Activated CD8-positive, alpha-beta memory T cell treated with anti-CD3 and anti-CD28 coated beads for 36 hours (primary cell): ENCODE measurements around the gene SMIM22. TPM values are rescaled to one million over a fixed set of nuclear protein-coding genes. Genes with fewer than 3 reads are reported as not detected.

Experiments
- CTCF ChIA-PET: fragments of 350-600 bp; sonication (Branson Sonifier 250); formaldehyde crosslinking; loops from one replicate; lab custom pipeline; 2021; ENCODE audit warnings: antibody characterized with exemption; lab: Charles Lee
- POLR2A ChIA-PET: fragments of 350-600 bp; sonication (Branson Sonifier 250); formaldehyde crosslinking; loops from one replicate; lab custom pipeline; 2021; ENCODE audit warnings: antibody characterized with exemption; lab: Charles Lee
- total RNA-seq, 2 experiments: library from RNA; stranded (reverse); gene quantifications; one replicate each; pipeline ENCODE4 v1.2.3, GENCODE V29; 2021

Gene SMIM22
- total RNA-seq, 2 experiments from 2014 or later: not detected

- ChIA-PET CTCF (no interaction called here), POLR2A (interaction anchor here (0.5 kb wide), 1 partner anchor 71 kb away, joined by 4 read pairs; no protein-coding TSS in a partner anchor)
Measured at GRCh38 chr16:4803401-4803844, 8.3 kb downstream of the SMIM22 start.

DNA sequence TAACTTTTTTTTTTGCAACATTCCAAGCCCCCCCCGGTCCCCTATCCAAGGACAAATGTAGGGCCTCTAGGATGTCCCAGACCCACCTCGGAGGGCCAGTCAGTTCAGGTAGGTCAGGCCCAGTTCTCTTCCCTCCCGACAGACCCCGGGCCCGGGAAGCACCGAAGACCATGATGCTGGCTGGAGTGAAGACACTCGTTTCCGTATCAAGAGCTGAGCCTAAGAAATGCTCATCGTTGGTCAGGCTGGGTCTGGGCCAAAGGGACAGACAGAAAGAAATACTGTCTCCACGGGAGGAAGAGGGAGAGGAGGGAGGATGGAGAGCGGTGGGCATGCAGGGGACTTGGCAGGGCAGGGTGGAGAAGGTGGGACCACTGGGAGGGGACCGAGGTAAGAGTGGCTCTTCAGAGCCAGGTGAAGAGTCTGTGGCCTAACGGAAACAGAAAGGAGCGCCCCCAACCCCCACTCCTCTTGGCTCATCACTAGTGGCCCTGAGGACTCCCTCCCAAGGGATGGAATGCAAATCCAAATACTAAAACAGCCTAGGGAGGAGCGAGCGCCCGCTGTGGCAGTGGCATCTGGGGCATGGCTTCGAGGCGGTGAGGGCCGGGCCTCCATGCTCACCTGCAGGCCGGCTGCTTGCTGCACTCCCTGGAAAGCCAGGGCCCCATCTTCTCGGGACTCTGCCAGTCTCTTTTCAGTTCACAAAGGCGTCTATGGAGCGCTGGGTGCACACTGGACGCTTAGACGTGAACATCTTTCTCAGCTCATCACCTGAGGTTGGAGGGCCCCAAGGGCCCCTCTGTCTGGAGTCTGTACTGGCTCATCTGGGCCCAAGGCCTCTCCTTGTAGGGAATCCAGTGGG, 9.0 kb downstream of the SMIM22 start:
- ChIA-PET CTCF (interaction anchor here (0.5 kb wide), 1 partner anchor 38 kb away, joined by 3 read pairs; no protein-coding TSS in a partner anchor), POLR2A (no interaction called here)

GRCh38 chr16:4805231-4805630, 10.1 kb downstream of the SMIM22 start:
- CTCF ChIA-PET: no interaction called here
- POLR2A ChIA-PET: no interaction called here

GRCh38 chr16:4806280-4806679, 11.1 kb downstream of the SMIM22 start:
- ChIA-PET POLR2A (no interaction called here), CTCF (no interaction called here)

DNA sequence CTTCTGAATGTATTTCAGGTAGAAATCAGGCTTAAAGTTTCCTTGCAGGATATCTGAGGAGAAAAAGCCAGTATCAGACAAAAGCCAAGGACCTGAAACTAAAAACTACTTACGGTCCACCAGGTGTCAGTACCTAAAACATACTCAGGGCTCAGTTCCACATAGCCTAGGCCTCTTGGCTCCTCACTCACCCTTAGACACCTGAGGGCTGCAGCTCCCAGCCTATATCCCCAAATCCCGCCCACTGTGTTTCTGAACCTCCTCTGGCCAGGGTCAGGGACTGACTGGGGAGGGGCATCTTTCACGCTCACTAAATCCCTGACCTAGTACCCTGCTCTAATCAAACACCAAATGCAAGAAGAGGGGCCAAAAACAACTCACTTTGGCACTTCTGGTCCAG, 16.1 kb downstream of the SMIM22 start:
- ChIA-PET POLR2A (no interaction called here), CTCF (no interaction called here)

- ChIA-PET CTCF (no interaction called here), POLR2A (no interaction called here)
Measured at GRCh38 chr16:4811773-4812172, 16.6 kb downstream of the SMIM22 start.

DNA sequence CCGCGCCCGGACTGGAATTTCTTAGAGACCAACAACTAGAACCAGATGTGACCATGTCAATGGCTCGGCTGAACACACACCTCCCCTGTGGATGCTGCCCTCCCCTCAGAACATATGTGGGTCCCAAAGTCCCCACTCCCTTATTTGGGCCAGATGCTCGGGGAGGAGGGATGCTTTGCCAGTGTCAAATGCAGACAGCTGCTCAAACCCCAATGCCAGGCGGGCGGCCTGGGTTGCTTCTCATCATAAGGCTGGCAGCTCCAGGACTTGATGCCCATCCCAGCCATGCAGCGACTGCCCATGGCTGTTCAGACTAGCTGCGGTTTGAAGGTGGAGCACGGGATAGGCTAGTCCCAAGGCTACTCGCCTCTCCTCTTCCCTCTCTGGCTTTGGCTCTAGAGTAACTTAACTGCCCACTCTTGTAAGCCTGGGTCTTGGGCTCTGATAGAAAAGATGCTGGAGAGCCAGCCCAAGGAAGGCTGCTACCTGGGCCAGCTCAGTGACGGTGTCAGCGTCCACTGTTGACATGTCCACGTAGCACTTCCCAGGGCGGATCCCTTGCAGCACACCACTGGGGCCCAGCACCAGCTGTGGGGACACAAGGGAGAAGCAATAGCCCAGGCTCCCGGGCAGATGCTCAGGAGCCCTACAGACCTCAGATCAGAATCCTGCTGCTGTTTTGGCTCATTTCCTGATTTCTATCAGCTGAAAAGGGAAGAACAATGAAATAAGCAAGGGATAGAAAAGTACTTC, 18.3 kb downstream of the SMIM22 start:
- POLR2A ChIA-PET: no interaction called here

GRCh38 chr16:4814046-4814445, 18.9 kb downstream of the SMIM22 start:
- ChIA-PET CTCF (no interaction called here), POLR2A (no interaction called here)

More for the DNA sequence above, 18.3 kb downstream of the SMIM22 start:
- CTCF ChIA-PET: interaction anchor here (0.7 kb wide), 1 partner anchor 135 kb away, joined by 4 read pairs; no protein-coding TSS in a partner anchor

DNA sequence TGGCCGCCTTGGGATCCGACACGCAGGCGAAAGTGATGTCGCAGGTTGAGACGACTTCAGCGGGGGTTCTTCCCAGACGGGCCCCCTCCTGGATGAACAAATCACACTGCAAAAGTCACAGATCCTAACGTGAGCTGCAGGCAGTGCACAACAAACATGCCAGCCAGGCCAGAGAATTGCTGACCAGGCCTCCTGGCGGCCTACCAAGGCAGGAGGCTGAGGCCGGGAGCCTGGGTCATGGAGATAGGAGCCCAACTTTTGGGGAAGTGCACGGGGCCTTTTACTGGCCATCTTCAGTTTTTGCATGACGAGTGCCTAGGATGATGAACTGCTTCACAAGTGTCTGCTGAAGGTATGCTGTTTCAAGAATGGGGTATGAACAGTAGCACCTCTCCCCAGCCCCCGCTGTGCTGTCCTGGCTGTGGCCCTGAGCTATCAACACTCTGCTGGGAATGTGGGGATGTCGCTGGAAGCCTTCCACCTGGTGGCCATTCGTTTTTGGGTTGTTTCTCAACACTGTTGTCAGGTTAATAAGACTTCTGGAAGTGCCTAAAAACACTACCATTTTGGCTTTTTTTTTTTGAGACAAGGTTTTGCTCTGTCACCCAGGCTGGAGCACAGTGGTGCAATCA, 19.5 kb downstream of the SMIM22 start:
- CTCF ChIA-PET: interaction anchor here (1.0 kb wide), 1 partner anchor 142 kb away, joined by 4 read pairs; no protein-coding TSS in a partner anchor
- POLR2A ChIA-PET: no interaction called here

DNA sequence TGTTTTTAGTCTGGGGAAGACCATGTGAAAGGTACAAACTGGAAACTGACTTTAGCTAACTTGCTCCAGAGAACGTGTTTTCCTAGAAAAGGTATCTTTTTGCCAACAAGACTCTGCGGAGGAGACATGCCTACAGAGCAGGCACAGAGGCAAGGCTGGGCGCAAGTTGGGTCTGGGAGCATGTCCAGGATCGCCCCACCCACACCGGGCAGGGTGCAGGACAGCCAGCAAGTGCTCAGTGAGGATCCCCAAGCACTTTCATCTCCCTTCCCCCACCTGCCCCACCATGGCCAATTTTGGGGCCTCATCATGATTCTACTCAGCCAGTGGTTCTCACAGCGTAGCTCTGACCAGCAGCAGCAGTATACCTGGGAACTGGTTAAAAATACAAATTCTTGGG, 25.5 kb downstream of the SMIM22 start:
- CTCF ChIA-PET: no interaction called here
- POLR2A ChIA-PET: no interaction called here

DNA sequence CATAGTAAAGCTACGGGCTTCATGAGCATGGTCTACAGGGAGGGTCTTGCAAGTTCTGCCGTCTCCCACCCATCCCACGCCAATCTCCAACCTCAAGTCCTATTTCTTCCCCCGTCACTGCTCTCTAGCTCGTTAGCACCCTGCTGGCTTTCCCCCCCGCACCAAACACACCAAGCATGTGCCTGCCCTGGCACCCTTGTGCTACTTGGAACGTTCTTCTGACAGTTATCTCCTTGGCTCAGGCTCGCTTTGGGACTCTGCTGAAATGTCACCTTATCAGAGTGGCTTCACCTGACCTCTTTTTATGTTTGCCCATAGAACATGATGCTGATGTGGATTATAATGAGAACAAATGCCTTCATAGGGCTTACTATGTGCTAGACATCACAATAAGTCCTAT, 30.0 kb downstream of the SMIM22 start:
- POLR2A ChIA-PET: no interaction called here
- CTCF ChIA-PET: interaction anchor here (0.5 kb wide), 1 partner anchor 132 kb away, joined by 3 read pairs; no protein-coding TSS in a partner anchor

GRCh38 chr16:4826526-4826925, 31.4 kb downstream of the SMIM22 start:
- POLR2A ChIA-PET: no interaction called here
- CTCF ChIA-PET: no interaction called here

DNA sequence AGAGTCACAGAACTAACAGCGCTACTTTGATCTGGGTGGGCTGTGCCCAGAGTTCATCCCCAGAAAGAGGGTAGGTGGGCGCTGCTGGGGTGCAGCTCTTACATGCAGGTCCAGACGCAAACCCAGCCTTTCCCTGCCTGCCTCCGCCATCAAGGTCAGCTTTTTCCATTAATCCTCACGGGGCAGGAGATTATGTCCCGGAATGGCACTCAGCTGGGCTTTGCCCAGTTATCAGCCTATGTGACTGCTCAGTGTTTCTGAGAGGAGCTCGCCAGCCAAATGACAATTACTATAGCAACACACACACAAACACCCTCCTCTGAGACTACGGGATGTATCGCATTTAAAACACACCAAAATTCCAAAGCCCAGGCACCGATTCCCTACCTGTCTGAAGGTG, 31.8 kb downstream of the SMIM22 start:
- POLR2A ChIA-PET: no interaction called here
- CTCF ChIA-PET: no interaction called here

GRCh38 chr16:4828567-4829321, 33.6 kb downstream of the SMIM22 start:
- CTCF ChIA-PET: no interaction called here
- POLR2A ChIA-PET: no interaction called here

DNA sequence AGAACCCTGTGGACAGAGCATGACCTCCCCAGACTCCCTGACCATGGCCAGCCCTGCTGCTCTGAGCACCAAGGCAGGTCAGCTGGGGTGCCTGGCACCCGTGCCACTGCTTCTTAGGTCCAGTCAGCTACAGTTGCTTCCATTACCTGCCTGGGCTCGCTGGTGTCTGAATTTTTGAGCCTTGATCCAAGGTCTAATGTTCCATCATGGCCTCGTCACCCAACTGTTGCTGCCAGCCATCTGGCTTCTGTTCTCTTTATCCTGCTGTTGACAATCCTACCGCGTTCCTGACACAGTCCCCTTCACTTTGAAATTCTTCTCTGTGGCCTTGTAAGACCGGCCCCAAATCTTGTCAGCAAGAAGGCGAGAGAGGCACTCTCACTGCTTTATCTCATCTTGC, 35.2 kb downstream of the SMIM22 start:
- POLR2A ChIA-PET: no interaction called here
- CTCF ChIA-PET: no interaction called here

- CTCF ChIA-PET: no interaction called here
- POLR2A ChIA-PET: no interaction called here
Measured at GRCh38 chr16:4831616-4832015, 36.4 kb downstream of the SMIM22 start.

DNA sequence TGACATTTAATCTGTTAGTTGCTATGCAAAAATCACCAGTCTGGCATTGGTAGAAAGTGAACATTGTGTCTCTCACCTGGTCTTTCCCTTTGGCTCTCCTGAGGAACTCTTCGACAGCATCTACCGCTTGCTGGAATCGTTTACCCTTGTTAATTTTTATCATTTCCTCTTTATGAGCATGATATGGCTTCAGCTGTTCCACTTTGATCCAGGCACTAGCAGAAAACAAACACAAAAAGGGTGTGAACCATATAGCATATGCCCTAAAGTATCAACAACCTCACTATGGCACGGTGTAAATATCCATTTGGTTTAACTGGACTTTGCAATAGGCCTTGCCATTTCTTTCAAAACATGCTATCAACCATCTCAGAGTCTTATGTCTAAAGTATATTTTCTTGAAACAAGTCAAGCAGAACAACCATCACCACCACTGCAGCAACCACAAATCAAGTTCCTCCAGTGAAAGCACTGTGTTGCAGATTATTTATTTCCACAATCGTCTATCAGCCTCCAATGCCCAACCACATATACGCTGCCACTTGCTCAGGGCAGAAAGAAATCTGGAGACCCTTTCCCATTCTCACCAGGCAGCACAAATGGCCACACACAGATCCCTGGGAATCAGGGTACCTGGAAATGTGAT, 37.7 kb downstream of the SMIM22 start:
- CTCF ChIA-PET: interaction anchor here (1.5 kb wide), 1 partner anchor 24 kb away, joined by 4 read pairs; no protein-coding TSS in a partner anchor
- POLR2A ChIA-PET: no interaction called here

GRCh38 chr16:4833584-4833983, 38.4 kb downstream of the SMIM22 start:
- CTCF ChIA-PET: interaction anchor here (0.6 to 1.5 kb wide), 2 partner anchors 25 to 103 kb away, joined by 3 to 4 read pairs; no protein-coding TSS in a partner anchor

More at GRCh38 chr16:4833584-4833983, 38.4 kb downstream of the SMIM22 start:
- POLR2A ChIA-PET: interaction anchor here (0.6 to 0.7 kb wide), 3 partner anchors 10 to 372 kb away, joined by 3 to 13 read pairs (median 3); no protein-coding TSS in a partner anchor
